HG02763 (cell line): Measurements from ENCODE around the gene IFNE.

Source experiments
- ATAC-seq: cut with Tn5 transposase; IDR thresholded peaks from one replicate; pipeline ENCODE4 v1.9.1; 2021; ENCODE audit warnings: mild to moderate bottlenecking, moderate library complexity; ENCODE audit not compliant: unreplicated experiment

IFNE gene

DNA sequence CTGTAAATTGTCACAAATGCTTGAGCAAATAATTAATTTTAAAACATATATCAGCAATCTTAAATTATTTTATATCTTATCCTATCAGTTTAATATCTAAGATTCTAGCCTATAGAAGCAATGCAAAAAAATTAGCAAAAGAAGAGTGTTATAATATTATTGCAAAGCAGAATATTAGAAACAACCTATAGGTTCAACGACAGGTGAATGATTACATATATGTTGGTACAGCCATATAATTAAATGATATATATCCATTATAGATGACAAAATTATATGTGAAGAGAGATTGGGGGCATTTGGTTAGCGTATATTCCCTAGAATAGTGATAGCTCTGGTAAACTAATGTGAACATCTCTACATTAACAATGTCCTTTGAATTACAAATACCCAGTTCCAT lies at the start of gene IFNE:
TSS of gene IFNE (minus strand) at position 101 of the 400 bp plus-strand sequence. CDS start 619 bp downstream, outside the sequence.
- ATAC-seq = no peak

DNA sequence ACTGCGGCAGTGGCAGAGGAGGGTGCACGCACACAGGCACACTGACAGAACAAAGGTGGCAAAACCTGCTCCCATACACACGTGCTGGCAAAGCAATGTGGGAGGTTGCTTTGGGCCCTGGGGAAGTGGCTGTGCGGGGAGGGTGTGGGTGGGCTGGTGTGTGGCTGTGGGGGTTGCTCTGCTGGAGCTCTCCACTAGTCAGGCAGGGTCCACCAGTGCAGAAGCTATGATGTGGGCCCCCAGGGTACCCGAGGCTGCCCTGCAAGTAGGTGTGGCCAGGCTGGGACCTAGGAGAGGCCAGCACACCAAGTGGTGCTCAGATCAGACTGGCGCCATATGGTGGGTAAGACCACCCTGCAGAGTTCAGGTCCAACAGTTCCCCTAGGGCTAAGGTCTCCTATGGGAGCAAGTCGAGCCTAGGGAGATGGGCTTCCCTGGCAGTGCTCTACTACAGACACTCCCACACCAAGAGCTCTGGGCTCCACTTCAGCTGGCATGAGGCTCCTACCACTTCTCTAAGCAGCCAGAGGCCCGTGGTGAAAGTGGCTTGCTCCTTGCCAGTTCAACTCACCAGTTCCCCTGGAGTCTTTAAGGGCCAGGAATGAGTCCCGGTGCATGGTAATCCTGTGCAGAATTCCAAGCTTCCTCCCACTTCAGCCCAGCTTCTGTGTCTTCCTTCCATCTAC lies 46.2 kb upstream of the IFNE start:
- no peak for ATAC-seq

DNA sequence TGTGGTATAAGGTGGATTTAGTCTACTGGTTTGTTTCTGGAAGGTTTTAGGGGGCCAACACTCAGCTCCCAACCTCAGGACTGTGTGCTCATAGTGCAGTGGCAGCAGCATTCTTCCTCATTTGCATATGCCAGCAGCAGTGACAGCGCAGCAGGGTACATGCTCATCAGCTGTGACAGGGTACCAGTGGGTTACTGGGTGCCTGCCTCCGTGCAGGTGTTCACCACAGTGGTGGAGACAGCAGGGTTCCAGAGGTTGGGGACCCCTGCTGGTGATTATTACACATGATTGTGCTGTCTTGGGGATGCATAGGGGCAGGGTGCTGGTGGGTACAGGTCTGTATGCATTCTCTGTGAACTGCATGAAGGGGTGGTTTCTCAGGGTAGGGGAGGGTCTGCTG lies 45.5 kb upstream of the IFNE start:
- ATAC-seq = no peak

DNA sequence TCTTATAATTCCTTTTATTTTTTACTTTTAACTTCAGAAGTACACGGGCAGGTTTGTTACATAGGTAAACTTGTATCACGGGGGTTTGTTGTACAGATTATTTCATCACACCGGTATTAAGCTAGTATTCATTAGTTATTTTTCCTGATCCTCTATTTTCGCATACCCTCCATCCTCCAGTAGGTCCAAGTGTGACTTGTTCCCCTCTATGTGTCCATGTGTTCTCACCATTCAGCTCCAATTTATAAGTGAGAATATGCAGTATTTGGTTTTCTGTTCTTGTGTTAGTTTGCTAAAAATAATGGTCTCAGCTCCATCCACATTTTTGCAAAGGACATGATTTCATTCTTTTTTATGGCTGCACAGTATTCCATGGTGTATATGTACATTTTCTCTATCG lies 43.1 kb upstream of the IFNE start:
- ATAC-seq = no peak

DNA sequence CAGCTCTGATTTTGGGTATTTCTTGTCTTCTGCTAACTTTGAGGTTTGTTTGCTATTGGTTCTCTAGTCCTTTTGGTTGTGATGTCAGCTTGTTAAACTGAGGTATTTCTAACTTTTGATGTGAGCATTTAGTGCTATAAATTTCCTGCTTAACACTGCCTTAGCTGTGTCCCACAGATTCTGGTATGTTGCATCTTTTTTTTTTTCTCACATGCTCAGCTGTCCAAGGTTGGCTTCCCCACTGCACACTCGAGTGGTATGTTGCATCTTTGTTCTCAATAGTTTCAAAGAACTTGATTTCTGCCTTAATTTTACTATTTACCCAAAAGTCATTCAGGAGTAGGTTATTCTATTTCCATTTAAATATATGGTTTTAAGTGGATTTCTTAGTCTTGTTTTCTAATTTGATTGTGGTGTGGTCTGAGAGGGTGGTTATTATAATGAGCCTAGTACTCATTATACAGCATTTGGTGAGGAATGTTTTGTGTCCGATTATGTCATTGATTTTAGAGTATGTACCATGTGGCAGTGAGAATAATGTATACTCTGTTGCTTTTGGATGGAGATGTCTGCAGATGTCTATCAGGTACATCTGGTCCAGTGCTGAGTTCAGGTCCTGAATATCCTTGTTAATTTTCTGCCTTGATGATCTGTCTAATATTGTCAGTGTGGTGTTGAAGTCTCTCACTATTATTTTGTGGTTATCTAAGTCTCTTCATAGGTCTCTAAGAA lies 42.2 kb upstream of the IFNE start:
- ATAC-seq = no peak

DNA sequence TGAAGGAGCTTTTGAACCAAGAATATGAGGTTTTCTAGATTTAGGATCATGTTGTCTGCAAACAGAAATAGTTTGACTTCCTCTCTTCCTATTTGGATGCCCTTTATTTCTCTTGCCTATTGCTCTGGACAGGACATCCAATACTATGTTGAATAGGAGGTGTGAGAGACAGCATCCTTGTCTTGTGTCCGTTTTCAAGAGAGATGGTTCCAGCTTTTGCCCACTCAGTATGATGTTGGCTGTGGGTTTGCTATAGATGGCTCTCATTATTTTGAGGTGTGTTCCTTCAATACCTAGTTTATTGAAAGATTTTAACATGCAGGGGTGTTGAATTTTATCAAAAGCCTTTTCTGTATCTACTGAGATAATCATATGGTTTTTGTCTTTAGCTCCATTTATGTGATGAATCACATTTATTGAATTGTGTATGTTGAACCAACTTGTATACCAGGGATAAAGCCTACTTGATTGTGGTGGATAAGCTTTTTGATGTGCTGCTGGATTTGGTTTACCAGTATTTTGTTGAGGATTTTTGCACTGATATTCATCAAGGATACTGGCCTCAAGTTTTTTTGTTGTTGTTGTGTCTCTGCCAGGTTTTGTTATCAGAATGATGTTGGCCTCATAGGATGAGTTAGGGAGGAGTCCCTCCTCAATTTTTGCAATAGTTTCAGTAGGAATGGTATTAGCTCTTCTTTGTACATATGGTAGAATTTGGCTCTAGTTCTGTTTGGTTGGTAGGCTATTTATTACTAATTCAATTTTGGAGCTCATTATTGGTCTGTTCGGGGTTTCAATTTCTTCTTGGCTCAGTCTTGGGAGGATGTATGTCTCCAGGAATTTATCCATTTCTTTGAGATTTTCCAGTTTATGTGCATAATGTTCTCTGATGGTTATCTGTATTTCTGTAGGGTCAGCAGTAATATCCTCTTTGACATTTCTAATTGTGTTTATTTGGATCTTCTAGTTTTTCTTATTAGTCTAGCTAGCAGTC lies 41.2 kb upstream of the IFNE start:
- no peak for ATAC-seq

DNA sequence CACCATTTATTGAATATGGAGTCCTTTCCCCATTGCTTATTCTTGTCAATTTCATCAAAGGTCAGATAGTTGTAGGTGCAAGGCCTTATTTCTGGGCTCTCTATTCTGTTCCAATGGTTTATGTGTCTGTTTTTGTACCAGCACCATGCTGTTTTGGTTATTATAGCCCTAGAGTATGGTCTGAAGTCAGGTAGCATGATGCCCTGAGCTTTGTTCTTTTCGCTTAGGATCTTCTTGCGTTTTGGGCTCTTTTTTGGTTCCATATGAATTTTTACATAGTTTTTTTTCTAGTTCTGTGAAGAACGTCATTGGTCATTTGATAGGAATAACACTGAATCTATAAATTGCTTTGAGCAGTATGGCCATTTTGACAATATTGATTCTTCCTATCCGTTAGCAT lies 40.2 kb upstream of the IFNE start:
- ATAC-seq = no peak

GRCh38 chr9:21521448-21521847 lies 39.3 kb upstream of the IFNE start:
- ATAC-seq = no peak

- ATAC-seq = no peak
Measured at GRCh38 chr9:21520501-21521228, 38.6 kb upstream of the IFNE start.

- no peak for ATAC-seq
Measured at GRCh38 chr9:21519855-21520434, 37.8 kb upstream of the IFNE start.

DNA sequence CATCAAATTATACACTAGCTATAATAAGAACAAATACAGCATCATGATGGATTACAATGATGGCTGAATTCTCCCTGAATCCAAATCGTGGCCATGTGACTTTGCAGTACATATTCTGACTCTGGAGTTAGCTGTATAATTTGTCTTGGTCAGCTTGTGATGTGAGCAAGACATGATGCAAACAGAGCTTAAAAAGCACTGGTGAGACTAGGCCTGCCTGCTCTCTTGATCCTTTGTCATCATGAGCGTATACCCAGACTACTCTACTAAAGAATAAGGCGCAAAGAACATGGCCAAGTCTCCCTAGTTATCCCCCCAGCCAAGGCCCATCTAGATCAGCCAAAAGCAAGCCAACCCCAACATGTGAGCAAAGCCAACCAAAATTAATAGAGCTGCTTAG lies 34.7 kb upstream of the IFNE start:
- no peak for ATAC-seq

GRCh38 chr9:21513431-21513830 lies 31.3 kb upstream of the IFNE start:
- no peak for ATAC-seq

- no peak for ATAC-seq
Measured at GRCh38 chr9:21510806-21511205, 28.7 kb upstream of the IFNE start.

GRCh38 chr9:21507483-21507790 lies 25.3 kb upstream of the IFNE start:
- ATAC-seq = no peak

- ATAC-seq = no peak
Measured at GRCh38 chr9:21506626-21507482, 24.7 kb upstream of the IFNE start.

DNA sequence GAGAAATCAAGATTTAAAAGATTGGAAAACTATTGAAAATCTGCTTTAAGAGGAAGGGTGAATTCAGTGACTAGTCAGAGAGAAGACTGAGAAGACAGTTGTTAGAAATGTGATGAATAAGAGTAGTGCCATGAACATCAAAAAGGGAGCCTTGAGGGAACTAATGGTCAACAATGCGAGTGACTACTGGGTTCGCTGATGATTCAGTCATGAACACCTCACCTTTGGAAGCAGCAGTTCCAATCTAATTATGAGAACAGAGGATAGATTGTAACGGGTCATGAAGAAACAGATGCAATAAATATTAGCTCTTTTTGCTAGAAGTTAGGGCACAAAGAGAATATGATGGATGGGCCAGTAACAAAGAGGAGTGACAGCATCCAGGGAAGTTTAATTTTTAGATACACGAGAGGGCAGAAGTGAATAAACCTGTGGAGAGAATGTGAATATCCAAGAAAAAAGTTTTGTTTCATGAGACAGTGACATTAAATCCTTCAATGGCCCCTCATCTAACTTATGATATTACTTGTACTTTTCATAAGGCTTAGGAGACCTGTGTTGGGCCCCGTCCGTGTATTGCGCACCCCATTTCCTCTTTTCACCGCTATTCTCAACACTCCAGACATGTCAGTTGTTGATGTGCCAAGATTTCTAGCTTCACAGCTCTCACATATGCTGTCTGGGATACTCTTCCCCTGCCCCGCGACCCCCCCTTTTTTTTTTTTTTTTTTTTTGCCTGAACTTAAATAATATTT lies 23.5 kb upstream of the IFNE start:
- no peak for ATAC-seq

DNA sequence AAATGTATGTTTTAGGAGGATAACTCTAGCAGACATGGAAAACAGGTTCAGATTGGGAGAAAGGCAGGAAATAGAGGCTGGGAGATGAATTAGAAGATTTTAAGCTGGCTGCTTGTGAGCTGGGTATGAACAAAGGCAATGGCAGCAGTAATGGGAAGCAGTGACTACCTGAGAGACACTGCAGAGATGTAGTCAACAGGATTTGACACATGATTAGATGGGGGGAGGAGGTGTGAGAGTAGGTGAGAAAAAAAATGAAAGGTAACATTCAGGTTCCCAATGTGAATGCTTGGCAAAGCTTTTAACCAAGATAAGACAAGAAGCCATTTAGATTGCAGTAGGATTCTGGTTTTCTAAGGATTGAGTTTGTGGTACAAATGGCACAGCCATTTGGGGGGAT lies 22.8 kb upstream of the IFNE start:
- ATAC-seq = no peak

GRCh38 chr9:21504113-21504512 lies 22.0 kb upstream of the IFNE start:
- no peak for ATAC-seq

GRCh38 chr9:21502586-21502985 lies 20.5 kb upstream of the IFNE start:
- no peak for ATAC-seq
